KMS-11 (cell line): ENCODE measurements around the gene CACNA1F.

Experiments
- H2AFZ ChIP-seq: fragments of 200-600 bp; sonication (generic); 2 replicates; pipeline ENCODE4 v1.6.1; 2016; ENCODE audit warnings: antibody characterized with exemption, mixed run types, low read depth
- H3K27ac ChIP-seq: fragments of 200-600 bp; sonication (generic); 2 replicates; pipeline ENCODE4 v1.6.1; 2016; ENCODE audit warnings: mild to moderate bottlenecking, mixed run types
- H3K27me3 ChIP-seq: fragments of 200-600 bp; sonication (generic); 2 replicates; pipeline ENCODE4 v1.6.1; 2017; ENCODE audit warnings: mild to moderate bottlenecking, low read depth, mixed run types, moderate library complexity; ENCODE audit not compliant: insufficient read depth
- H3K36me3 ChIP-seq: fragments of 200-600 bp; sonication (generic); 2 replicates; pipeline ENCODE4 v1.6.1; 2017; ENCODE audit warnings: mild to moderate bottlenecking, mixed run types; ENCODE audit not compliant: insufficient read depth
- H3K4me1 ChIP-seq: fragments of 200-600 bp; sonication (generic); 2 replicates; pipeline ENCODE4 v1.6.1; 2016; ENCODE audit warnings: mild to moderate bottlenecking, low read depth, mixed run types; ENCODE audit not compliant: poor library complexity, severe bottlenecking
- H3K4me2 ChIP-seq: fragments of 200-600 bp; sonication (generic); 2 replicates; pipeline ENCODE4 v1.7.0; 2016; ENCODE audit warnings: mild to moderate bottlenecking, mixed run types
- H3K4me3 ChIP-seq: fragments of 200-600 bp; sonication (generic); IDR thresholded peaks from 2 replicates; pipeline ENCODE4 v1.6.1; 2017; ENCODE audit warnings: low read depth, low read length, mixed read lengths; ENCODE audit not compliant: insufficient read depth
- H3K79me2 ChIP-seq: fragments of 200-600 bp; sonication (generic); 2 replicates; pipeline ENCODE4 v1.6.1; 2016; ENCODE audit warnings: low read depth, mixed run types; ENCODE audit not compliant: insufficient read depth
- H3K9ac ChIP-seq: fragments of 200-600 bp; sonication (generic); 2 replicates; pipeline ENCODE4 v1.6.1; 2016; ENCODE audit warnings: mild to moderate bottlenecking, mixed run types
- H4K20me1 ChIP-seq: fragments of 200-600 bp; sonication (generic); 2 replicates; pipeline ENCODE4 v1.6.1; 2016; ENCODE audit warnings: mild to moderate bottlenecking, mixed run types; ENCODE audit not compliant: insufficient read depth
- TF ChIP-seq, protein P1 (sequence below): fragments of 200-600 bp; sonication (generic); conservative IDR thresholded peaks from 2 replicates; pipeline ENCODE4 v1.6.1; 2017; ENCODE audit warnings: low read depth, mild to moderate bottlenecking, antibody characterized with exemption, low read length, moderate library complexity, mixed read lengths

Gene CACNA1F

DNA sequence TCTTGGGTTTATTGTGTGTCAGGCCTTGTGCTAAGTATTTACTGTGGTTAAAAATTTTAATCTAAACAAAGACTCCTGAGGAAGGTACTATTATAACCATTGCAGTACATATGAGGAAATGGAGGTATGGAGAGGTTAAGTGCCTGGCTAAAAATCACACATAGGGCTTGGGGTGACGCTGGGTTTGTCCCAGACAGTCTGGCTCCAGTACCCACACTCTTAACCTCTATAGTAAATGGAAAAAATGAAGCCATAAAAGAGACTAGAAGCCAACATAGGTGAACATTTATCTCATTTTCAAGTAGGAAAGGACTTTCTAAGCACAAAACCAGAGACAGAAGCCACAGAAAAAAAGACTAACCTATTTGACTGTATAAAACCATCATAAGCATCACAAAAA, 29.5 kb upstream of the CACNA1F start:
- no peak overlapping the region for H3K4me3 ChIP-seq
- H3K4me1 ChIP-seq = no peaks in the 10 kb centered on the region
- no peaks in the 10 kb centered on the region for H4K20me1 ChIP-seq
- H3K27ac ChIP-seq = no peak overlapping the region
- TF ChIP-seq, protein P1, sequence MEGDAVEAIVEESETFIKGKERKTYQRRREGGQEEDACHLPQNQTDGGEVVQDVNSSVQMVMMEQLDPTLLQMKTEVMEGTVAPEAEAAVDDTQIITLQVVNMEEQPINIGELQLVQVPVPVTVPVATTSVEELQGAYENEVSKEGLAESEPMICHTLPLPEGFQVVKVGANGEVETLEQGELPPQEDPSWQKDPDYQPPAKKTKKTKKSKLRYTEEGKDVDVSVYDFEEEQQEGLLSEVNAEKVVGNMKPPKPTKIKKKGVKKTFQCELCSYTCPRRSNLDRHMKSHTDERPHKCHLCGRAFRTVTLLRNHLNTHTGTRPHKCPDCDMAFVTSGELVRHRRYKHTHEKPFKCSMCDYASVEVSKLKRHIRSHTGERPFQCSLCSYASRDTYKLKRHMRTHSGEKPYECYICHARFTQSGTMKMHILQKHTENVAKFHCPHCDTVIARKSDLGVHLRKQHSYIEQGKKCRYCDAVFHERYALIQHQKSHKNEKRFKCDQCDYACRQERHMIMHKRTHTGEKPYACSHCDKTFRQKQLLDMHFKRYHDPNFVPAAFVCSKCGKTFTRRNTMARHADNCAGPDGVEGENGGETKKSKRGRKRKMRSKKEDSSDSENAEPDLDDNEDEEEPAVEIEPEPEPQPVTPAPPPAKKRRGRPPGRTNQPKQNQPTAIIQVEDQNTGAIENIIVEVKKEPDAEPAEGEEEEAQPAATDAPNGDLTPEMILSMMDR = no peak
- H3K36me3 ChIP-seq = no peaks in the 10 kb centered on the region
- no peak overlapping the region for H2AFZ ChIP-seq
- H3K27me3 ChIP-seq = no peaks in the 10 kb centered on the region
- no peaks in the 10 kb centered on the region for H3K79me2 ChIP-seq
- H3K9ac ChIP-seq = no peak overlapping the region
- H3K4me2 ChIP-seq = no peak overlapping the region

DNA sequence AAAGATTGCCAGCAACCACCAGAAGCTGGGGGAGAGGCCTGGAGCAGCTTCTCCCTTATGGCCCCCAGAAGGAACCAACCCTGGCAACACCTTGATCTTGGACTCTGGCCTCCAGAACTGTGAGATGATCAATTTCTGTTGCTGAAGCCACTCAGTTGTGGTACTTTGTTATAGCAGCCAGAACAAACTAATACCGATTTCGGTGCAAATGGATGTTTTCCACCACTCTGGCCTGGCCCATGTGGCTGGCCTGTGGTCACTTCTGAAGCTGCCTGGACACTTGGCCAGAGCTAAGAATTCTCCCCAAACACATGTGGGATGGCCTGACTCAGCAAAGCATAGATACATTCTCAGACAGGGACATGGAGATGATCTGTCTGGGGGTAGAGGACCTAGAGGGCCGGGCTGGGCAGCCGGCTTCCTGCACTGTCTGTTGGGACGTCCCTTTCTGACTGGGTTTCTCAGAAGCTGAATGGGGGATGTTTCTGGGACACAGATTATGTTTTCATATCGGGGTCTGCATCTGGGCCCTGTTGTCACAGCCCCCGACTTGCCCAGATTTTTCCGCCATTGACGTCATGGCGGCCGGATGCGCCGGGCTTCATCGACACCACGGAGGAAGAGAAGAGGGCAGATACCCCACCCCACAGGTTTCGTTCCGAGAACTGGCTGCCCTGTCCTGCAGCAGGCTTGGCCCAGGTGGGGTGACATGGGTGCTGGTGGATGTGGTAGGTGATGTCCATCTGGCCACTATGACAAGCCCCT, 27.3 kb upstream of the CACNA1F start:
- Histone ChIP-seq H3K79me2 (no peaks in the 10 kb centered on the region), H3K27me3 (no peaks in the 10 kb centered on the region), H3K36me3 (no peaks in the 10 kb centered on the region), H3K27ac (no peak overlapping the region), H3K4me3 (no peak overlapping the region), H4K20me1 (no peaks in the 10 kb centered on the region), H2AFZ (no peak overlapping the region), H3K4me1 (peaks cover 7% of the 10 kb centered on the region), H3K9ac (no peak overlapping the region), H3K4me2 (no peak overlapping the region)
- TF ChIP-seq, protein P1 = no peak

DNA sequence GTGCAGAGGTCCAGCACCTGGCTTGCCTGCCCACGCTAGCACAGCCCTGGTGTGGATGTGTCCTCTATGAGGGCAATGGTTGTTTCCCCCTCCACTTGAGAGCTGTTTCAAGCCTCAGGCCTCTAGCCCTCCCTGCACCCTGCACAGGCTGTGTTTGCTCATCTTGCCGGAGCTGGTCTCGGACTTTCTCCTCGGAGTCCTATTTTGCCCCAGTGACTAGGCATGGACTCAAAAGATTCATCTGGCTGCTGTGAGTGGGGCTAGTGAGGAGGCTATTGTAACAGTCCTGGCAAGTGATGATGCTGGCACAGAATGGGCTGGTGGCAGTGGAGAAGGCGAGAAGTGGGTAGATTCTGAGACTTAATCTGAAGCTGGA, 25.6 kb upstream of the CACNA1F start:
- Histone ChIP-seq H3K4me2 (no peak overlapping the region), H3K27ac (no peak overlapping the region), H4K20me1 (no peaks in the 10 kb centered on the region), H3K27me3 (no peaks in the 10 kb centered on the region), H3K4me1 (peaks cover 7% of the 10 kb centered on the region), H3K36me3 (no peaks in the 10 kb centered on the region), H2AFZ (no peak overlapping the region), H3K4me3 (no peak overlapping the region), H3K9ac (no peak overlapping the region), H3K79me2 (no peaks in the 10 kb centered on the region)
- TF ChIP-seq, protein P1 = no peak

DNA sequence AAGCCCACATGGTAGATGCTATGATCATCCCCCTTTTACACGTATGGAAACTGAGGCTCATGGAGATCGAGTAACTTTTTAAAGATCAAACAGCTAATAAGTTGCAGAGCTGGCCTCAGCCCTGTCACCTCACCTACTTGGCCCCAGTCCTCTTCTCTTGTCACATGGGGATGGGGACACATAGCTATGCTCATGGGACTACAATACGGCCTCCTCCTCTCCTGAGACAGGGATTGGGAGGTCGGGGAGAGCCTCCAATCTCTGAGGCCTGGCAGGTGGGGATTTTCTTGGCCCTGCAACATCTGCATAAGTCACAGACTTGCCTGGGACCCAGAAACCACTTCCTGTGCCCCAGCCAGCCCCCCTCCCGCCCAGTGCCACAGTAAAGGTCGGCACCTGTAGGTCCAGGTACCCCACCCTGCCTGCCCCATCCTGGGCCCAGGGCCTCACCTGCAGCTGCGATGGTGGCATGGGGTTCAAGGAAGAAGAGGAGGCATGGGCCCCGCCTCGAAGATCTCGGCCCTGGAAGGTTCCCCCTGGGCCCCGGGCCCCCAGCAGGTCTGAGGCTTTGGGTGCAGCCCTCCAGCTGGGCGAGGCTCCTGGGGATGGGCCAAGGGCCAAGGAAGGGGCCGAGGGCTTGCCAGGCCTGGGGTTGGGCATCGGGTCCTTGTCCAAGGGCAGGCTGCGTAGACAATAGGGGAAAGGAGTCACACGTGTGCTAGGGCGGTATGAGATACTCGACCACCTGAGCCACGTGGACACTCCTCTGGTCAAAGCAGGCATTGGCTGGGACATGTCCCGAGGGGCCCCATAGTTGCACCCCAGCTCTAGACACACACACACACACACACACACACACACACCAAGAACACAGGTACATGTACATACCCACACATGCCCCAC, 25.0 kb upstream of the CACNA1F start:
- Histone ChIP-seq H3K9ac (no peak overlapping the region), H3K36me3 (no peaks in the 10 kb centered on the region), H4K20me1 (no peaks in the 10 kb centered on the region), H2AFZ (no peak overlapping the region), H3K79me2 (no peaks in the 10 kb centered on the region), H3K4me3 (no peak overlapping the region), H3K27me3 (no peaks in the 10 kb centered on the region), H3K4me2 (no peak overlapping the region), H3K4me1 (peaks cover 7% of the 10 kb centered on the region), H3K27ac (no peak overlapping the region)
- TF ChIP-seq, protein P1 = no peak
